ENCODE data around the gene EIPR1. TPM values are rescaled to one million over a fixed set of nuclear protein-coding genes. Genes with fewer than 3 reads are reported as not detected.
"Not testable (repeated sequence)": the region's sequence is repeated elsewhere in the genome, so short reads cannot be mapped to it uniquely, and the experiment has no call there.

Gene EIPR1
- total and polyA plus RNA-seq, 2 experiments from 2014 or later, result 17.4 to 46.3 TPM

- not testable (repeated sequence) for ATAC-seq; H3K9me2 ChIP-seq (ENCODE audit: insufficient read depth); H4K20me1 ChIP-seq (replicated peaks; ENCODE audit: insufficient read depth); DNase-seq (ENCODE audit: low spot score); H3K4me3 ChIP-seq; H3K27me3 ChIP-seq (ENCODE audit: insufficient read depth); H3K79me2 ChIP-seq (replicated peaks; ENCODE audit: insufficient read depth); H2AFZ ChIP-seq; H3K9me3 Mint-ChIP-seq; H3K36me3 Mint-ChIP-seq (ENCODE audit: low read depth); H3K36me3 ChIP-seq (ENCODE audit: insufficient read depth); H3F3A ChIP-seq (replicated peaks; ENCODE audit: low read depth); H3K4me1 ChIP-seq (ENCODE audit: insufficient read depth); H3K27me3 Mint-ChIP-seq (ENCODE audit: insufficient read depth, low read depth, poor library complexity); H3K27ac Mint-ChIP-seq; H3K4me2 ChIP-seq; H3K27ac ChIP-seq (ENCODE audit: low read depth); H3K4me3 Mint-ChIP-seq
- peak in 1 of 2 experiments; percentile 20; a peak in 1 of 4 replicates for TF ChIP-seq CTCF (conservative IDR thresholded peaks at IDR 0.05; ENCODE audit: low read depth in 2 of 2)
- peaks cover 19% of the 10 kb centered on the region for H3K4me1 Mint-ChIP-seq
Measured at GRCh38 chr2:3286646-3287036, 91.0 kb downstream of the EIPR1 start.

- Mint-ChIP-seq H3K27ac (no peak overlapping the region), H3K36me3 (ENCODE audit: low read depth) (peaks cover 9% of the 10 kb centered on the region), H3K27me3 (ENCODE audit: insufficient read depth, low read depth, poor library complexity) (peaks cover 8% of the 10 kb centered on the region), H3K4me1 (peaks cover 16% of the 10 kb centered on the region), H3K4me3 (no peak overlapping the region), H3K9me3 (peaks cover 6% of the 10 kb centered on the region; the same call in 2 of the 3 replicates)
- no peaks in the 10 kb centered on the region for H3K36me3 ChIP-seq (ENCODE audit: insufficient read depth)
- no peak overlapping the region for H3K4me3 ChIP-seq
- H3K27ac ChIP-seq (ENCODE audit: low read depth), result no peak overlapping the region
- H3F3A ChIP-seq (replicated peaks; ENCODE audit: low read depth), result no peaks in the 10 kb centered on the region
- H3K27me3 ChIP-seq (ENCODE audit: insufficient read depth), result no peaks in the 10 kb centered on the region
- H2AFZ ChIP-seq, result no peak overlapping the region
- H4K20me1 ChIP-seq (replicated peaks; ENCODE audit: insufficient read depth), result no peaks in the 10 kb centered on the region
- DNase-seq (ENCODE audit: low spot score) (no peak), ATAC-seq (peak; percentile 41)
- H3K79me2 ChIP-seq (replicated peaks; ENCODE audit: insufficient read depth), result peaks cover 4% of the 10 kb centered on the region
- H3K4me1 ChIP-seq (ENCODE audit: insufficient read depth), result no peaks in the 10 kb centered on the region
- no peaks in the 10 kb centered on the region for H3K9me2 ChIP-seq (ENCODE audit: insufficient read depth)
- no peak overlapping the region for H3K4me2 ChIP-seq
- TF ChIP-seq CTCF (conservative IDR thresholded peaks at IDR 0.05; ENCODE audit: low read depth in 2 of 2) (no peak), CREB1 (CRISPR knock-in tag; IDR thresholded peaks at IDR 0.05; ENCODE audit: low read depth) (no peak), POLR2AphosphoS5 (IDR thresholded peaks at IDR 0.05; ENCODE audit: low read depth) (no peak), REST (IDR thresholded peaks at IDR 0.05; ENCODE audit: unreplicated experiment) (no peak), STAT1 (IDR thresholded peaks at IDR 0.05; ENCODE audit: unreplicated experiment) (no peak), JUNB (IDR thresholded peaks at IDR 0.05; ENCODE audit: unreplicated experiment) (no peak)
Measured at GRCh38 chr2:3285901-3286645, 91.5 kb downstream of the EIPR1 start.
